Hepatocyte (in vitro differentiated cells): ENCODE measurements around the gene METAP1D. TPM values are rescaled to one million over a fixed set of nuclear protein-coding genes. Genes with fewer than 3 reads are reported as not detected.

Experiments used
- DNase-seq: peaks from one replicate; pipeline ENCODE4 v3.0.0-alpha.2; 2016; ENCODE audit warnings: low spot score
- H2AFZ ChIP-seq: fragments of 200-600 bp; sonication (generic); 2 replicates; pipeline ENCODE4 v1.6.0; 2016; ENCODE audit warnings: antibody characterized with exemption, mild to moderate bottlenecking
- H3K27ac ChIP-seq: fragments of 200-600 bp; sonication (generic); 2 replicates; pipeline ENCODE4 v1.5.1; 2016; ENCODE audit warnings: mild to moderate bottlenecking
- H3K27me3 ChIP-seq: fragments of 200-600 bp; sonication (generic); 2 replicates; pipeline ENCODE4 v1.6.1; 2016
- H3K36me3 ChIP-seq: fragments of 200-600 bp; sonication (generic); replicated peaks from 2 replicates; pipeline ENCODE4 v1.5.1; 2016; ENCODE audit warnings: low read depth; ENCODE audit not compliant: insufficient read depth
- H3K4me1 ChIP-seq: fragments of 200-600 bp; sonication (generic); 2 replicates; pipeline ENCODE4 v1.5.1; 2016; ENCODE audit warnings: mild to moderate bottlenecking, moderate library complexity; ENCODE audit not compliant: insufficient read depth
- H3K4me2 ChIP-seq: fragments of 200-600 bp; sonication (generic); 2 replicates; pipeline ENCODE4 v1.6.0; 2016
- H3K4me3 ChIP-seq: fragments of 200-600 bp; sonication (generic); 2 replicates; pipeline ENCODE4 v1.5.1; 2016; ENCODE audit warnings: mild to moderate bottlenecking
- H3K79me2 ChIP-seq: fragments of 200-600 bp; sonication (generic); 2 replicates; pipeline ENCODE4 v1.6.0; 2017; ENCODE audit warnings: mild to moderate bottlenecking
- H3K9me2 ChIP-seq: fragments of 200-600 bp; sonication (generic); replicated peaks from 2 replicates; pipeline ENCODE4 v1.6.0; 2017; ENCODE audit warnings: mild to moderate bottlenecking; ENCODE audit not compliant: insufficient read depth
- H3K9me3 ChIP-seq: fragments of 200-600 bp; sonication (generic); 2 replicates; pipeline ENCODE4 v1.5.1; 2016; ENCODE audit warnings: low read depth, mild to moderate bottlenecking
- H4K20me1 ChIP-seq: fragments of 200-600 bp; sonication (generic); 2 replicates; pipeline ENCODE4 v1.6.0; 2016; ENCODE audit warnings: mild to moderate bottlenecking; ENCODE audit not compliant: insufficient read depth, poor library complexity, severe bottlenecking
- CTCF ChIP-seq: fragments of 200-600 bp; sonication (generic); IDR thresholded peaks from 2 replicates; pipeline ENCODE4 v1.5.1; 2016; ENCODE audit warnings: antibody characterized with exemption, mild to moderate bottlenecking; ENCODE audit not compliant: poor library complexity
- EZH2 ChIP-seq: fragments of 200-600 bp; sonication (generic); IDR thresholded peaks from 2 replicates; pipeline ENCODE4 v1.6.1; 2016; ENCODE audit warnings: antibody characterized with exemption, mild to moderate bottlenecking, borderline replicate concordance
- EZH2phosphoT487 ChIP-seq: fragments of 200-600 bp; sonication (generic); IDR thresholded peaks from one replicate; pipeline ENCODE4 v1.6.1; 2018; ENCODE audit warnings: antibody characterized with exemption, mild to moderate bottlenecking, low read depth, moderate library complexity; ENCODE audit not compliant: unreplicated experiment, severe bottlenecking
- WGBS: methylation state at CpG from one replicate; pipeline ENCODE4 v1.1.6; 2016; ENCODE audit warnings: low lambda C conversion rate; ENCODE audit errors: missing lambda C conversion rate; 5-methylcytosine and 5-hydroxymethylcytosine counted together
- polyA plus RNA-seq: library from polyadenylated mRNA; unstranded; fragments of >200 nt; fragmentation: Nextera tagmentation; extraction: Ambion mirVana; gene quantifications from 2 replicates; pipeline ENCODE4 v1.2.1, GENCODE V29; 2016
- total RNA-seq: library from RNA; depleted of rRNA; stranded (reverse); fragments of >200 nt; gene quantifications from 2 replicates; pipeline ENCODE4 v1.2.3, GENCODE V29; 2014

METAP1D gene
- total and polyA plus RNA-seq, 2 experiments from 2014 or later, result 2.8 to 6.0 TPM

- peak overlapping the region; percentile 39 for H2AFZ ChIP-seq
- peaks cover 98% of the 10 kb centered on the region for H3K27me3 ChIP-seq
- no peaks in the 10 kb centered on the region for H3K9me2 ChIP-seq
- no peaks in the 10 kb centered on the region for H3K9me3 ChIP-seq
- H3K4me1 ChIP-seq, result peaks cover 32% of the 10 kb centered on the region
- no peaks in the 10 kb centered on the region for H3K36me3 ChIP-seq
- TF ChIP-seq EZH2, result no peak
- TF ChIP-seq CTCF, result no peak
- peak; percentile 41 for TF ChIP-seq EZH2phosphoT487
- H3K4me3 ChIP-seq, result no peak overlapping the region
- no peaks in the 10 kb centered on the region for H4K20me1 ChIP-seq
- H3K27ac ChIP-seq, result no peak overlapping the region
- peak overlapping the region; percentile 93 for H3K4me2 ChIP-seq
- H3K79me2 ChIP-seq, result no peaks in the 10 kb centered on the region
- DNase-seq, result no peak
- WGBS, result 2% methylated on average over 46 of the region's 66 CpGs
These were observed 94.8 kb downstream of the METAP1D start for GRCh38 chr2:172094294-172095145.

- TF ChIP-seq EZH2 (peak; percentile 100), EZH2phosphoT487 (peak; percentile 72), CTCF (no peak)
- no peaks in the 10 kb centered on the region for H3K9me3 ChIP-seq
- H3K27ac ChIP-seq, result no peak overlapping the region
- H3K27me3 ChIP-seq, result peaks cover 98% of the 10 kb centered on the region
- H2AFZ ChIP-seq, result peak overlapping the region; percentile 39
- H4K20me1 ChIP-seq, result no peaks in the 10 kb centered on the region
- H3K4me2 ChIP-seq, result peak overlapping the region; percentile 93
- H3K9me2 ChIP-seq, result no peaks in the 10 kb centered on the region
- peaks cover 40% of the 10 kb centered on the region for H3K4me1 ChIP-seq
- 1% methylated on average over 39 of the region's 51 CpGs for WGBS
- no peaks in the 10 kb centered on the region for H3K79me2 ChIP-seq
- DNase-seq, result peak; percentile 67
- H3K4me3 ChIP-seq, result no peak overlapping the region
- no peaks in the 10 kb centered on the region for H3K36me3 ChIP-seq
These were observed 95.6 kb downstream of the METAP1D start for GRCh38 chr2:172095146-172095904.

GRCh38 chr2:172095905-172096625 is 96.3 kb downstream of the METAP1D start:
- peak overlapping the region; percentile 93 for H3K4me2 ChIP-seq
- no peaks in the 10 kb centered on the region for H3K9me3 ChIP-seq
- no peak overlapping the region for H3K27ac ChIP-seq
- 1% methylated on average over 34 of the region's 40 CpGs for WGBS
- H2AFZ ChIP-seq, result peak overlapping the region; percentile 47
- peaks cover 98% of the 10 kb centered on the region for H3K27me3 ChIP-seq
- H3K36me3 ChIP-seq, result no peaks in the 10 kb centered on the region
- no peaks in the 10 kb centered on the region for H4K20me1 ChIP-seq
- H3K4me1 ChIP-seq, result peaks cover 48% of the 10 kb centered on the region
- H3K4me3 ChIP-seq, result no peak overlapping the region
- DNase-seq, result no peak
- H3K9me2 ChIP-seq, result no peaks in the 10 kb centered on the region
- TF ChIP-seq CTCF (peak; percentile 31), EZH2 (no peak), EZH2phosphoT487 (no peak)
- no peaks in the 10 kb centered on the region for H3K79me2 ChIP-seq
